GM06990 (cell line): ENCODE data around the gene TMIGD1.
"Not testable (repeated sequence)": the region's sequence is repeated elsewhere in the genome, so short reads cannot be mapped to it uniquely, and the experiment has no call there.

Source experiments
- DNase-seq: peaks from one replicate; pipeline ENCODE4 v3.0.0-alpha.2; 2011; ENCODE audit not compliant: insufficient read length; ENCODE audit errors: extremely low read depth
- H3K27me3 ChIP-seq: replicated peaks from 2 replicates; pipeline ENCODE4 v1.6.0; 2011; ENCODE audit warnings: low read length; ENCODE audit not compliant: control insufficient read depth, insufficient read depth
- H3K36me3 ChIP-seq: 2 replicates; pipeline ENCODE4 v1.5.1; 2011; ENCODE audit warnings: low read length; ENCODE audit not compliant: control insufficient read depth, insufficient read depth
- H3K4me3 ChIP-seq: replicated peaks from 2 replicates; pipeline ENCODE4 v1.5.1; 2011; ENCODE audit warnings: low read depth, mild to moderate bottlenecking, control low read depth, low read length
- CTCF ChIP-seq: IDR thresholded peaks from 2 replicates; pipeline ENCODE4 v1.5.1; 2011; ENCODE audit warnings: low read length, control low read depth, mild to moderate bottlenecking, inconsistent platforms; ENCODE audit not compliant: insufficient read depth, poor library complexity, severe bottlenecking

Gene TMIGD1

GRCh38 chr17:30354701-30355100 lies 20.8 kb upstream of the TMIGD1 start:
- H3K36me3 ChIP-seq, result no peaks in the 10 kb centered on the region
- H3K4me3 ChIP-seq, result no peak overlapping the region
- no peak for TF ChIP-seq CTCF
- no peak for DNase-seq
- H3K27me3 ChIP-seq, result no peaks in the 10 kb centered on the region

GRCh38 chr17:30352240-30352814 lies 18.5 kb upstream of the TMIGD1 start:
- peak; percentile 55 for DNase-seq
- H3K4me3 ChIP-seq, result no peak overlapping the region
- H3K36me3 ChIP-seq, result no peaks in the 10 kb centered on the region

GRCh38 chr17:30351735-30352134 lies 17.9 kb upstream of the TMIGD1 start:
- DNase-seq, result no peak
- no peaks in the 10 kb centered on the region for H3K36me3 ChIP-seq
- H3K4me3 ChIP-seq, result no peak overlapping the region
- no peak for TF ChIP-seq CTCF
- no peaks in the 10 kb centered on the region for H3K27me3 ChIP-seq

More at GRCh38 chr17:30352240-30352814, 18.5 kb upstream of the TMIGD1 start:
- H3K27me3 ChIP-seq, result no peaks in the 10 kb centered on the region
- TF ChIP-seq CTCF, result no peak

GRCh38 chr17:30351263-30351662 lies 17.4 kb upstream of the TMIGD1 start:
- not testable (repeated sequence) for H3K27me3 ChIP-seq, H3K4me3 ChIP-seq, H3K36me3 ChIP-seq, DNase-seq

GRCh38 chr17:30349252-30349651 lies 15.4 kb upstream of the TMIGD1 start:
- H3K4me3 ChIP-seq, result no peak overlapping the region
- H3K27me3 ChIP-seq, result no peaks in the 10 kb centered on the region
- DNase-seq, result no peak
- no peak for TF ChIP-seq CTCF
- H3K36me3 ChIP-seq, result no peaks in the 10 kb centered on the region

GRCh38 chr17:30347488-30347887 lies 13.6 kb upstream of the TMIGD1 start:
- no peak for DNase-seq
- H3K27me3 ChIP-seq, result no peaks in the 10 kb centered on the region
- H3K4me3 ChIP-seq, result no peak overlapping the region
- no peaks in the 10 kb centered on the region for H3K36me3 ChIP-seq
- TF ChIP-seq CTCF, result no peak
